ENCODE data around the gene PRM1.

GRCh38 chr16:11258553-11259492, 22.3 kb downstream of the PRM1 start:
- peak; percentile 17 for TF ChIP-seq CTCF (IDR thresholded peaks at IDR 0.05; ENCODE audit: borderline replicate concordance, extremely low read depth, low read length, poor library complexity, severe bottlenecking)
- TF ChIP-seq EZH2 (IDR thresholded peaks at IDR 0.05; ENCODE audit: borderline replicate concordance, low read depth, low read length, severe bottlenecking): no peak
